Smooth muscle cell (in vitro differentiated cells): ENCODE data around the gene RXRB. TPM values are rescaled to one million over a fixed set of nuclear protein-coding genes. Genes with fewer than 3 reads are reported as not detected.

ENCODE experiments used
- DNase-seq: peaks from one replicate; lab custom pipeline; 2025; ENCODE audit not compliant: unreplicated experiment; lab: John Stamatoyannopoulos, UW
- H2AFZ ChIP-seq: fragments of 200-600 bp; sonication (generic); 2 replicates; pipeline ENCODE4 v1.6.0; 2016; ENCODE audit warnings: antibody characterized with exemption, low read depth, mild to moderate bottlenecking
- H3F3A ChIP-seq: fragments of 200-600 bp; sonication (generic); 2 replicates; pipeline ENCODE4 v1.6.0; 2017; ENCODE audit warnings: antibody characterized with exemption, low read depth
- H3K27ac ChIP-seq: fragments of 200-600 bp; sonication (generic); 2 replicates; pipeline ENCODE4 v1.5.1; 2016; ENCODE audit warnings: low read depth, mild to moderate bottlenecking
- H3K27me3 ChIP-seq: fragments of 200-600 bp; sonication (generic); 2 replicates; pipeline ENCODE4 v1.6.1; 2016; ENCODE audit warnings: low read depth, mild to moderate bottlenecking
- H3K36me3 ChIP-seq: fragments of 200-600 bp; sonication (generic); 2 replicates; pipeline ENCODE4 v1.5.1; 2016; ENCODE audit warnings: low read depth
- H3K4me1 ChIP-seq: fragments of 200-600 bp; sonication (generic); 2 replicates; pipeline ENCODE4 v1.5.1; 2016; ENCODE audit warnings: low read depth
- H3K4me2 ChIP-seq: fragments of 200-600 bp; sonication (generic); 2 replicates; pipeline ENCODE4 v1.6.0; 2016; ENCODE audit warnings: mild to moderate bottlenecking
- H3K4me3 ChIP-seq: fragments of 200-600 bp; sonication (generic); 2 replicates; pipeline ENCODE4 v1.5.1; 2016; ENCODE audit warnings: mild to moderate bottlenecking
- H3K79me2 ChIP-seq: fragments of 200-600 bp; sonication (generic); 2 replicates; pipeline ENCODE4 v1.6.0; 2016; ENCODE audit warnings: low read depth, mild to moderate bottlenecking
- H3K9ac ChIP-seq: fragments of 200-600 bp; sonication (generic); 2 replicates; pipeline ENCODE4 v1.6.0; 2016; ENCODE audit warnings: low read depth
- H3K9me3 ChIP-seq: fragments of 200-600 bp; sonication (generic); replicated peaks from 2 replicates; pipeline ENCODE4 v1.5.1; 2016; ENCODE audit warnings: low read depth
- H4K20me1 ChIP-seq: fragments of 200-600 bp; sonication (generic); 2 replicates; pipeline ENCODE4 v1.6.0; 2016; ENCODE audit warnings: low read depth
- CTCF ChIP-seq: fragments of 200-600 bp; sonication (generic); IDR thresholded peaks from 2 replicates; pipeline ENCODE4 v1.5.1; 2017; ENCODE audit warnings: borderline replicate concordance, mild to moderate bottlenecking, antibody characterized with exemption; ENCODE audit not compliant: insufficient read depth, poor library complexity, severe bottlenecking
- WGBS: methylation state at CpG from one replicate; pipeline ENCODE4 v1.1.7; 2016; ENCODE audit warnings: low lambda C conversion rate; 5-methylcytosine and 5-hydroxymethylcytosine counted together
- polyA plus RNA-seq: library from polyadenylated mRNA; unstranded; fragments of >200 nt; fragmentation: Nextera tagmentation; extraction: Ambion mirVana; gene quantifications from 2 replicates; pipeline ENCODE4 v1.2.1, GENCODE V29; 2016
- total RNA-seq: library from RNA; depleted of rRNA; stranded (reverse); fragments of >200 nt; gene quantifications from 2 replicates; pipeline ENCODE4 v1.2.3, GENCODE V29; 2014

The RXRB gene
- total and polyA plus RNA-seq, 2 experiments from 2014 or later, result 25.7 to 28.2 TPM

- Histone ChIP-seq H2AFZ (peak overlapping the region; percentile 45), H4K20me1 (no peaks in the 10 kb centered on the region), H3K27ac (peak overlapping the region; percentile 27), H3K4me1 (no peaks in the 10 kb centered on the region), H3K4me3 (peak overlapping the region; percentile 48), H3K36me3 (no peaks in the 10 kb centered on the region), H3K79me2 (no peaks in the 10 kb centered on the region), H3K4me2 (peak overlapping the region; percentile 82), H3K9me3 (no peaks in the 10 kb centered on the region), H3K9ac (no peak overlapping the region), H3F3A (no peaks in the 10 kb centered on the region), H3K27me3 (no peaks in the 10 kb centered on the region)
- 20% methylated on average over 35 of the region's 58 CpGs for WGBS
- TF ChIP-seq CTCF, result peak; percentile 93
- peak; percentile 60 for DNase-seq
Observed at GRCh38 chr6:33161354-33162331, 38.8 kb downstream of the RXRB start.

GRCh38 chr6:33160728-33161344 lies 39.6 kb downstream of the RXRB start:
- no peaks in the 10 kb centered on the region for H3K4me1 ChIP-seq
- no peak overlapping the region for H3K9ac ChIP-seq
- no peaks in the 10 kb centered on the region for H3K27me3 ChIP-seq
- H3K79me2 ChIP-seq, result no peaks in the 10 kb centered on the region
- TF ChIP-seq CTCF, result no peak
- H3K4me2 ChIP-seq, result peak overlapping the region; percentile 82
- H3F3A ChIP-seq, result no peaks in the 10 kb centered on the region
- no peaks in the 10 kb centered on the region for H4K20me1 ChIP-seq
- H2AFZ ChIP-seq, result no peak overlapping the region
- 35% methylated on average over 13 of the region's 13 CpGs for WGBS
- H3K9me3 ChIP-seq, result no peaks in the 10 kb centered on the region
- no peak for DNase-seq
- H3K36me3 ChIP-seq, result no peaks in the 10 kb centered on the region
- H3K27ac ChIP-seq, result peak overlapping the region; percentile 27
- H3K4me3 ChIP-seq, result peak overlapping the region; percentile 48

- H3K4me1 ChIP-seq, result no peaks in the 10 kb centered on the region
- no peaks in the 10 kb centered on the region for H3K27me3 ChIP-seq
- H2AFZ ChIP-seq, result no peak overlapping the region
- H4K20me1 ChIP-seq, result no peaks in the 10 kb centered on the region
- H3K36me3 ChIP-seq, result no peaks in the 10 kb centered on the region
- no peak overlapping the region for H3K4me3 ChIP-seq
- H3K9me3 ChIP-seq, result no peaks in the 10 kb centered on the region
- no peak for DNase-seq
- WGBS, result 95% methylated on average over 11 of the region's 11 CpGs
- TF ChIP-seq CTCF, result no peak
- no peaks in the 10 kb centered on the region for H3K79me2 ChIP-seq
- H3K9ac ChIP-seq, result no peak overlapping the region
- no peak overlapping the region for H3K27ac ChIP-seq
- H3F3A ChIP-seq, result no peaks in the 10 kb centered on the region
- no peak overlapping the region for H3K4me2 ChIP-seq
Observed at GRCh38 chr6:33160096-33160495, 40.4 kb downstream of the RXRB start.
